ENCODE data around the gene NDUFA7.
"Not testable (repeated sequence)": the region's sequence is repeated elsewhere in the genome, so short reads cannot be mapped to it uniquely, and the experiment has no call there.

Gene NDUFA7

DNA sequence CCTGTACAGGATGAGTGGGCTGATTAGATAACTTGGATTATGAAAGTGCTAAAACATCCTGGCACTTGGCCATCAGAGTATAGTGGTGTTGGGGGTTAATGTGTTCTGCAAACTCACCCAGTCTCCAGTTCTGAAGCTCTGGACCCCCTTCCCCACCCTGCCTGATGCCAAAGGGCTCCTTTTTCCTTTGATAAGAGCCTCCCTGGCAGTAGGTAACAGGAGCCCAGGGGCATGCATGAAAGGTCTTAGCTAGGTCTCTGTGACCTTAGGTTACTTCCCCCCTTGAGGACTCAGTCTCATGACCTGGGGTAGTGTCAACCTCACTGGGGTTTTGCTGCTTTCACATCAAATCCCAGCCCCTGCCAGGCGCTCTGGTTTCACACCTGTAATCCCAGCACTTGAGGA lies 2.6 kb upstream of the NDUFA7 start:
- DNase-seq (ENCODE audit: low read depth), result no peak
- no peak overlapping the region for H3K4me3 ChIP-seq (ENCODE audit: low read depth, low read length)

DNA sequence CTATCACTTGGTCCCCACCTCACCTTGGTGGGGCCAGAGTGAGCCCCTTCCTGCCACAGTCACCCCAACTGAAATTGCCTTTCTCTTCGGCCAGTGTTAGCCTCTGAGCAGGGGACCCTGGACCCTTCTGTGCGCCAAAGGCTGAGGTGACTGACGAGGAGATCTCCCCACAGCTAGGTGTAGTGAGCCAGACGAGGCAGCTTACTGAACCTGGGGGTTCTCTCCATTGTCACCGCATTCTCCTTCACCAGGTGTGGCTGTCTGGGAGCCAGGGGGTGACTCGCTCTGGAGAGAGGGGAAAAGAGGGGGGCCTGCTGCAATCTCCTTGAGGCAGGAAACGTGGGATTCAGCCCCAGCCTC lies 1.4 kb upstream of the NDUFA7 start:
- DNase-seq (ENCODE audit: low read depth), result no peak
- H3K4me3 ChIP-seq (ENCODE audit: low read depth, low read length), result peak overlapping the region; percentile 100

DNA sequence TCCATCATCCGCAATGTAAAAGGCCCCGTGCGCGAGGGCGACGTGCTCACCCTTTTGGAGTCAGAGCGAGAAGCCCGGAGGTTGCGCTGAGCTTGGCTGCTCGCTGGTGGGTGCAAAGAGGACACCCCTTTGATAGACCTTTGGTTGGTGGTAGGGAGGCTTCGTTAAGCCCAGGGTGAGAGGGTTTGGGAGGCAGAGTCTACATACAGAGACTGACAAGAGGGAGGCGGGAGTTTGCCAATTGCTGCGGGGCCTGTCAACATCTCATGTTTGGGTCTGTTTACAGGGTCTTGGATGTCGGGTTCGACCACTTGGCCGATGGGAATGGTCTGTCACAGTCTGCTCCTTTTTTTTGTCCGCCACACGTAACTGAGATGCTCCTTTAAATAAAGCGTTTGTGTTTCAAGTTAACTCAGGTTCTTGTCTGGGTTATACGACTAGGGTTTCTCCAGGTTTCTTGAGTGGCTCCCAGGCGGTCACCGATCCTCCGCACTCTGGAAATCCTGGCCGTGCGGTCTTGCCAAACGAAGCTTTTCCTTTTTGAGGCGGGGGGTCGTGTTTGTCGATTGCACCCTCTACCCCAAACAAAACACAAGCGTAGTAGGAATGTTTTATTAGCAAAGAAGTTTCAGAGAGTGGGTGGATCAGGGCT lies 937 bp upstream of the NDUFA7 start:
- peak overlapping the region; percentile 100 for H3K4me3 ChIP-seq (ENCODE audit: low read depth, low read length)
- DNase-seq (ENCODE audit: low read depth), result no peak

DNA sequence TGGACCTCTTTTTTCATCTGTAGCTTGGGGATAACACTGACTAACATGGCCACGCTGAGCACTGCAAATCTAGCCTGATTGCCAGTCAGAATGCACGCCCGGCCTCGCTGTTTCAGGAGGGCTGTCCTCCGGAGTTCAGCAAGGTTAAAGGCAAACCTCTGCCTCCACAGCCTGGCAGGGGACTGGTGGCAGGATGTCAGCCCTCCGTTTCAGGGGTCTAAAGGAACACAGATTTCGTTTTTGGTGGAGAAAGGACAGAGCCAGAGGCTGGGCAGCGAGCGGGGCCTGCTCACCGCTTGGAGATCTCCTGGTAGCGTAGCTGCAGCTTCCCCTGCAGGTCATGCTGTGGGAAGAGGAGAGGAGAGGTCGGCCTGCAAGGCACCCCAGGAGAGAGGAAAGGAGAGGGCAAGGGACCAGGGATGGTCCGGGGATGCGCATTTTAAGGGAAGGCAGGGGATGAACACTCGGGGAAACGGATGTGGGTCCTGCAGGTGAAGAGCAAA lies 560 bp downstream of the NDUFA7 start:
- DNase-seq (ENCODE audit: low read depth), result no peak
- peak overlapping the region; percentile 100 for H3K4me3 ChIP-seq (ENCODE audit: low read depth, low read length)

DNA sequence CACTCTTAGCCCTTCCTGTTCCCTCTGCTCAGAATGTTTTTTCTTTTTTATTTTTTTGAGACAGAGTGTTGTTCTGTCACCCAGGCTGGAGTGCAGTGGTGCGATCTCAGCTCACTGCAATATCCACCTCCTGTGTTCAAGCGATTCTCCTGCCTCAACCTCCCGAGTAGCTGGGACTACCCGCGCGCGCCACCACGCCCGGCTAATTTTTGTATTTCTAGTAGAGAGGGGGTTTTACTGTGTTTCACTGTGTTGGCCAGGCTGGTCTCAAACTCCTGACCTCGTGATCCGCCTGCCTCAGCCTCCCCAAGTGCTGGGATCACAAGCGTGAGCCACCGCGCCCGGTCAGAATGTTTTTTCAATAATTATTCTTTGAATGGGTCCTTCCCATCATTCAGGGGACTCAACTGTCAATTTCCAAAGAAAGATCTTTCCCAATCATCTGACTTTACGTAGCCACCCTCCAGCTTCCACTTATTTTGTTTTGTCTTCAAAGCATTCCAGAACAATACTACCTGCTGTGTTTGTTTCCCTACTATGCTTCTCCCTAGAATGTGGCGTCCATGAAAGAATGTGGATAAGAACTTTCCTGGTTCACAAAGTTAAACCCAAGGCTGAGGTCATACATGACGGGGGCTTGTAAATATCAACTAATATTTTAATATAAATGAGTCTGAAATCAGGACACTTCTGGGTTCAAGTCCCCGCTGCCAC lies 1.2 kb downstream of the NDUFA7 start:
- H3K4me3 ChIP-seq (ENCODE audit: low read depth, low read length), result peak overlapping the region; percentile 100
- no peak for DNase-seq (ENCODE audit: low read depth)

DNA sequence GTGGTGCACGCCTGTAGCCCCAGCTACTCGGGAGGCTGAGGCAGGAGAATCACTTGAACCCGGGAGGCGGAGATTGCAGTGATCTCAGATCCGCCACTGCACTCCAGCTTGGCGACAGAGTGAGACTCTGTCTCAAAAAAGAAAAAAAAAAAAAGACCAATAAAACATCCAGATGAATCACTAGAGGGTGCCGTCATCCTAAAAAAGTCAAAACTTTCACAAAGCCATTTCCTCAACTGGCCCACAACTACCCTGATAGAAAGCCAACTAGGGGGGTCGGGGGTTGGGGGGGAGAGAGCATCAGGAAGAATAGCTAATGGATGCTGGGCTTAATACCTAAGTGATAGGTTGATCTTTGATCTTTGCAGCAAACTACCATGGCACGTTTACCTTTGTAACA lies 2.3 kb downstream of the NDUFA7 start:
- not testable (repeated sequence) for H3K4me3 ChIP-seq (ENCODE audit: low read depth, low read length)

DNA sequence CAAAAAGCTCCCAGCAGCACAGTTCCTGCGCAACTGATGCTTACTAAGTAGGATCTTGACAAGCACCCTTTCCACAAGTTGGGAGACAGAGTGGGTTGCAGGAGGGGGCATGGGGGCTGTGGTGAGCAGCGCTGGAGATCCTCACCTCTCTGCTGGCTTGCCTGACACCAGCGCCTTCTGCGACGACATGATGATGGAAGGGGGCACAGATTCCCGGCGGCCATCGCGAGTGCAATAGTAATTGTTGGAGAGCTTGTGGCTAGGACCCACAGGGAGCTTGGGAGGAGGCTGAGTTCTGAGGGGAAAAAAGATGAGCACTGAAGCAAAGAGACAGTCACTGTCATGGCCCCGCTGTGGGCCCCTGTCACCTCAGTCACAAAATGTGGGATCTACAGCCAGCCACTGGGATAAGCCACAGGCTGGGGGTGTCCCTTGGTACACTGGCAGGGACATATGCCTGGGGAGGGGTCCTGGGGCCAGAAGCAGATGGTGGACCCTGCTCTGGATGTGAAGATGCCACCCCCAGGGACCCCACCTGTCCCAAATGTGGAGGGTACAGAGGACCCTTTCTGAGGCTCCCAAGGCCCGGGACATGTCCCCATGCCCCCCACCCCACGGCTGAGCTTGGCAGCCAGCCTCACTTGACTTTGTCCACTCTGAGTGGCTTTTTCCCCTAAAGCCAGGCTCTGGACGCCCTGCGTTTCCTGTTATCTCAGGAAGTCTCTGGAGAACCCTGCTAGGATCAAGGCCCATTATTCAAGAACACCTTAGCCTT lies 4.6 kb downstream of the NDUFA7 start:
- DNase-seq (ENCODE audit: low read depth), result no peak
- no peak overlapping the region for H3K4me3 ChIP-seq (ENCODE audit: low read depth, low read length)

More for the DNA sequence above, 2.3 kb downstream of the NDUFA7 start:
- not testable (repeated sequence) for DNase-seq (ENCODE audit: low read depth)

DNA sequence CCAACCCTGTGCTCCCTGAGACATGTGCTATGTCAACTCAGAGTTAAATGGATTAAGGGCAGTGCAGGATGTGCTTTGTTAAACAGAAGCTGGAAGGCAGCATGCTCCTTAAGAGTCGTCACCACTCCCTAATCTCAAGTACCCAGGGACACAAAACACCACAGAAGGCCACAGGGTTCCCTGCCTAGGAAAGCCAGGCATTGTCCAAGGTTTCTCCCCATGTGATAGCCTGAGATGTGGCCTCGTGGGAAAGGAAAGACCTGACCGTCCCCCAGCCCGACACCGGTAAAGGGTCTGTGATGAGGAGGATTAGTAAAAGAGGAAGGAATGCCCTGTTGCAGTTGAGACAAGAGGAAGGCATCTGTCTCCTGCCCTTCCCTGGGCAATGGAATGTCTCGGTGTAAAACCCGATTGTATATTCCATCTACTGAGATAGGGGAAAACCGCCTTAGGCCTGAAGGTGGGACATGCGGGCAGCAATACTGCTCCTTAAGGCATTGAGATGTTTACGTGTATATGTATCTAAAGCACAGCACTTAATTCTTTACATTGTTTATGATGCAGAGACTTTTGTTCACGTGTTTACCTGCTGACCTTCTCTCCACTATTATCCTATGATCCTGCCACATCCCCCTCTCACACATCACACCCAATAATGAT lies 6.1 kb downstream of the NDUFA7 start:
- DNase-seq (ENCODE audit: low read depth); H3K4me3 ChIP-seq (ENCODE audit: low read depth, low read length): not testable (repeated sequence)

DNA sequence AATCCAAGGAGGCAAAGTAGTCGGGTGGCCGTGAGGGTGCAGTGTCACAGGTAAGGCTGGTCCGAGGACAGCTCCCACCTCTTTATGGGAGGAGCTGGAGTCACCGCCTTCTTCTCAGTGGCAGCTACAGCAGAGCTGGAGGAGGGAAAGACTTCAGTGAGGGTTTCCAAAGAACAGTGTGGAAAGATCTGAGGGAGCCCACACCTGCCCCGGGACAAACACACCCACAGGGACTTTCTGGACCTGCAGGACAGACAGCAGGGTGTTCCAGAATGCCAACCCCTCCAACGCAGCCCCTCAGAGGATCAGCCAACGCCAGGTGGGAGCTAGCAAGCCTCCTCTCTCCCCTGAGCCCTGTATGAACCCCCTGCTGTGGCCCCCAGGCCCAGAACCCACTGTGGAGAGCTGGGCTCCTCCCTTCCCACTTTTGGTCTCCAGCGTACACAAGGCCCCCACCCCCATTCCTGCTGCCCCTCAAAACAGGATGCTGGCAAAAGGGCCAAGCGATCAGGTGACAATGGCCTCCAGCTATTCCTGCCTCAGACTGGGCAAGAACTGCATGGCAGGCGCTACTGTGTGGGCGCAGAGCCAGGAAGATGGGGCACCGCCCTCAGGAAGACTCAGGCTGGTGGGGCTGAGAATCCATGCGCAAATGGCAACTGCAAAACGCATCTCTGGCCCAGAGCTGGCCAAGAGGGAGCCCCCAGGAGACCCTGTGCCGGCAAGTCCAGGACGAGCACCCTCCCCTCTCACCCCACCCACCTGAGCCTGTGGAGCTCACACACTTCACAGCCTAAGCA lies 9.5 kb downstream of the NDUFA7 start:
- no peak for DNase-seq (ENCODE audit: low read depth)

DNA sequence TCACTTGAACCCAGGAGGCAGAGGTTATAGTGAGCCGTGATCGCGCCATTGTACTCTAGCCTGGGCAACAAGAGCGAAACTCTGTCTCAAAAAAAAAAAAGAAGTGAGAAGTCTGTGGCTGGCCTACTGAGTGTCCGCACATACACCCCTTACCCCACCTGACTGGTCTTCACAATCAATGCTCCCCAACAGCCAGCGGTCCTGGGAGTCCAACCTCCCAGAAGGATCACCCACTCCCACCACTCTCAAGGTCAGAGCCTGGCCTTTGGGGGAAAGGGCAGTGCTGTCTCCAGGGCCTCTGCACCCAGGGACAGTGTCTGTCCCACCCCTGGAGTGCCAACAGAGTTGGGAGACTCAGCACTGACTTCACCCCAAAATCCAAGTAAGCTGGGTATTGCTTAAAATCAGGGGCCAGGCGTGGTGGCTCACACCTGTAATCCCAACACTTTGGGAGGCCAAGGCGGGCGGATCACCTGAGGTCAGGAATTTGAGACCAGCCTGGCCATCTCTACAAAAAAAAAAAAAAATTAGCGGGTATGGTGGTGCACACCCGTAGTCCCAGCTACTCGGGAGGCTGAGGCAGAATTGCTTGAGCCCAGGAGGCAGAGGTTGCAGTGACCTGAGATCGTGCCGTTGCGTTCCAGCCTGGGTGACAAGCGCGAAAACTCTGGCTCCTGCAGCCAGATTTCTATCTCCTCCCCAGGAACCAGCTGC lies 10.7 kb downstream of the NDUFA7 start:
- DNase-seq (ENCODE audit: low read depth), result no peak
- H3K4me3 ChIP-seq (ENCODE audit: low read depth, low read length), result no peak overlapping the region

More for the DNA sequence above, 9.5 kb downstream of the NDUFA7 start:
- H3K4me3 ChIP-seq (ENCODE audit: low read depth, low read length), result no peak overlapping the region

DNA sequence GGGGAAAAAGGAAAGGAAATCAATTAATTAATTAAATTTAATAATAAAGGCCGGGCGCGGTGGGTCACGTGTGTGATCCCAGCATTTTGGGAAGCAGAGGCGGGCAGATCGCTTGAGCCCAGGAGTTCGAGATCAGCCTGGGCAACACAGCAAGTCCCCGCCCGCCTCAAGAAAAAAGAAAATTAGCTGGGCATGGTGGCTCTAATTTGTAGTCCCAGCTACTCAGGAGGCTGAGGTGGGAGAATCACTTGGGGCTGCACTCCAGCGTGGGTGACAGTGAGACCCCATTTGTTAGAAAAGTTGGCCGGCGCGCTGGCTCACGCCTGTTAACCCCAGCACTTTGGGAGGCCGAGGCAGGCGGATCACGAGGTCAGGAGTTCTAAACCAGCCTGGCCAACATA lies 12.3 kb downstream of the NDUFA7 start:
- DNase-seq (ENCODE audit: low read depth), result no peak
- peak overlapping the region; percentile 69 for H3K4me3 ChIP-seq (ENCODE audit: low read depth, low read length)

DNA sequence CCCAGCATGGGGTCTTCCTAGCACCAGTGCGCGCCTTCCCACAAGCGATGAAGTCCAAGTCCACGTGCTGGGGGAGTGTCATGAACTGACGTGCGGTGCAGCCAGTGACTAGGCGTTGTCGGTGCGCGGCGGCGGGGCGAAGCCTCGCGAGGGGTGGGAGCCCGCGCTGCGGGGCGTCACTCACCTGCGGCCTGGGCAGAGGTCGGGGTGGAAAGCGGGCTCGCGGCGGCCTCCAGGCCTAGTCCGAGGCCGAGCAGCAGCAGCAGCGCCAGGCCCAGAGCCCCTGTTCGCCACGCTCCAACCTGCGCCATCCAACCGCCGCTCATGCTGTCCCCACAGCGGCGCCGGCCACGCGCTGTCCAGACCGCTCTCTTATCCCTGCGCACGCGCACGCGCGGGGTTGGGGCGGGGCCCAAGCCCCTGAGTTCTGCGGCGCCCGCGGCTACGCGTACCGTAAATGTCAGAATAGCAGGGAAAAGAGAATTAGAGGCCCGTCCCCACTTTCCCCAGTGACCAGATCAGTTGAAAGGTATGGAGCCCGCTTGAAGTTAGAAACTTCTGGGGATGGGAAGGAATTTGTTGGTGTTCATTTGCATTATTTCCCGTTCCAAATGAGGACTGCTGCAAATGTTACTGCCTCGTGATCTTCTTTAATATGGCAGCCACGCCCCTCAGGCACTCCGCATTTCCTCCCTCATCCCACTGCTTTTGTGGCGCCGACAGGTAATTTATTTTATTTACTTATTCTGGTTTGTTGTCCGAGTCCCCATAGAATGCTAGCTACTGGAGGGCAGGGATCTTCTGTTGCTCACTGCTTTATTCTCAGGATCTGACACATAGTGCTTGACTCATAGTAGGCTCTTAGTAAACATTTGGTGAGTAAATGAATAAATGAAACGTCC lies 13.0 kb downstream of the NDUFA7 start, which contains the start of gene CD320:
Gene CD320 (minus strand): TSS at position 394 of the 902 bp plus-strand sequence. CDS start 68 bp downstream, at position 326.
- peak; percentile 56 for DNase-seq (ENCODE audit: low read depth)
- peak within 1 kb of the TSS; percentile 69 for H3K4me3 ChIP-seq (ENCODE audit: low read depth, low read length)

DNA sequence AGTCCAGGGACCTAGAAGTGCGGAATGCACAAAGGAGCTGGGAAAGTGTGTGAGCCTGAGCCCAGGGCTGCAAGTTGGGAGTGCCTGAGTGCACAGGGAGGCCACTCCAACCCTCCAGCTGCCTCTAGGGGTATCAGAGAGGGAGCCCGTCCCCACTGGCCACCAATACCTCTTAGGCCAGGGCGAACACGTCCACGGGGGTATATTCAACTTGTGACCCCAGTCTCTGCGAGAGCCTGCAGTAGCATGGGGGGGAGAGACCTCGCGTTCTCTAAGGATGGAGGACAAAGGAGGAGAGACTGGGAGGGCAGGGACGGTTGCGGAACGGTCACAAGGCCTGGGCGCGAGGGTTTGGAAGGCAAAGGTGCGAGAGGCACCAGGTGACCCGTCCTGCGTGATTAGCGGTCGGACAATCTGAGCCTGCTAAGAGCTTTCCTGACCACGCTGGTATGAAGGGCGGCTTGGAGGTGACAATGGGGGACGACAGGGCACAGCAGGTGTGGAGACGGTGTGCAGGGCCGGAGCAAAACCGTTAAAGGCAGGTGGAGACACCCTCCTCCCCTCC lies 13.7 kb downstream of the NDUFA7 start:
- H3K4me3 ChIP-seq (ENCODE audit: low read depth, low read length), result peak overlapping the region; percentile 69
- no peak for DNase-seq (ENCODE audit: low read depth)

DNA sequence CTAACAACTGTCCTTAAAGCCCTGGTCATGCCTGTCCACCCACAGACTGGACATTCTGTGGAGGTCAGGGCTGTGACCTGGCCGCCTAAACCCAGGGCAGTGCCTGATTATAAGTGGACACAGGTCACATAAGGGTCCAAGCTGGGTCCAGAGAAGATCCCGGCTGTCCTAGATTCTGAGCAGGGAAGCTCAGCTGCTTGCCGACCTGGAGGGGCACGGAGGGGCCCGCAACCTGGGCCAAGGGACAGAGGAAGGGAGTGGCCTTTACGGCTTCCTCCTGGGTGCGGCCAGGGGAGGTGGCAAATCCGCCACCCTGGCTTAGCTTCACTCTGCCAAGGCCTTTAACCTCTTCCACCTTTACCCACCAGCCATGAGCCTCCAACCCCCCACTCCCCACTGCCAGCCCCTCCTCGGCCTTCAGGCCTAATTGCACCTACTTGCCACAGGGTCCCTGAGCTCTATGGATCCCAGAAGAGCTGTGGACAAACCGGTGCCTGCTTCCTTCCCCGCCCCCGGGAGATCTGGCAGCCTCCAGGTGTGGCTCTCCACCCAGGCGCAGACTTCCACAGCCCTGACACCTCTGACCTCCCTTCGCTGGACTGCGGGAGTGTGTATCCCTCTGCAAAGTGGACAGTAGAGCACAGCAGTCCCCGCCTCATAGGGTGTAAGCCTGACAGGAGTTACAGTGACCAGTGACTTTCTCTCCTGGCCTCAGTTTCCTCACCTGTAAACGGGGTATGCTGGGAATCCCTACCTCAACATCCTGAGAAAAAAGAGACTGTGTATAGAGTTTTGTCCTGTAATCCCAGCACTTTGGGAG lies 14.7 kb downstream of the NDUFA7 start:
- DNase-seq (ENCODE audit: low read depth), result no peak
- H3K4me3 ChIP-seq (ENCODE audit: low read depth, low read length), result no peak overlapping the region

DNA sequence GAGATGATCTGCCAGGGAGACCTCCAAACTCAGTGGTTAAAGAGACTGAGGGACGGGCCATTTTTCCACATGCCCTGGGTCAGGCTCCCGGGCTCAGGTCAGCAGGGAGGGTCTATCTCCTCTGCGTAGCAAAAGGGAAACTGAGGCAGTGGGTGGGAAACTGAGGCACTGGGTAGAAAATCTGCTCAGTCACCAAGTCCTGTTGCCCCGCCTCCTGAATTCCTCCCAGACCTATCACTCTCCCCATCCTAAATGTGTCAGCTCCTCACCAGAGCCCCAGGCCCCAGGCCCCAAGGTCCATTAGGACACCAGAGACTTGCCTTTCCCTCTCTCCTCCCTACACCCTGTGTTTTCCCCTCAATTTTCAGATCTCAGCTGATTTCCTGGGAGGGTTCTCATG lies 15.4 kb downstream of the NDUFA7 start:
- DNase-seq (ENCODE audit: low read depth), result no peak
- H3K4me3 ChIP-seq (ENCODE audit: low read depth, low read length), result no peak overlapping the region
